NB4 (cell line): ENCODE data around the gene CYP19A1.

Experiments used
- CTCF ChIP-seq: IDR thresholded peaks from one replicate; pipeline ENCODE4 v1.5.1; 2012; ENCODE audit warnings: low read depth, low read length
- TF ChIP-seq, protein P1 (sequence below): IDR thresholded peaks from 2 replicates; pipeline ENCODE4 v1.6.1; 2011; ENCODE audit warnings: low read depth, low read length

- TF ChIP-seq CTCF = no peak
- TF ChIP-seq, protein P1, sequence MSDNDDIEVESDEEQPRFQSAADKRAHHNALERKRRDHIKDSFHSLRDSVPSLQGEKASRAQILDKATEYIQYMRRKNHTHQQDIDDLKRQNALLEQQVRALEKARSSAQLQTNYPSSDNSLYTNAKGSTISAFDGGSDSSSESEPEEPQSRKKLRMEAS = no peak
These were observed 75.9 kb downstream of the CYP19A1 start for GRCh38 chr15:51262463-51262862.
